ENCODE data around the gene FAM171A1.

The FAM171A1 gene

DNA sequence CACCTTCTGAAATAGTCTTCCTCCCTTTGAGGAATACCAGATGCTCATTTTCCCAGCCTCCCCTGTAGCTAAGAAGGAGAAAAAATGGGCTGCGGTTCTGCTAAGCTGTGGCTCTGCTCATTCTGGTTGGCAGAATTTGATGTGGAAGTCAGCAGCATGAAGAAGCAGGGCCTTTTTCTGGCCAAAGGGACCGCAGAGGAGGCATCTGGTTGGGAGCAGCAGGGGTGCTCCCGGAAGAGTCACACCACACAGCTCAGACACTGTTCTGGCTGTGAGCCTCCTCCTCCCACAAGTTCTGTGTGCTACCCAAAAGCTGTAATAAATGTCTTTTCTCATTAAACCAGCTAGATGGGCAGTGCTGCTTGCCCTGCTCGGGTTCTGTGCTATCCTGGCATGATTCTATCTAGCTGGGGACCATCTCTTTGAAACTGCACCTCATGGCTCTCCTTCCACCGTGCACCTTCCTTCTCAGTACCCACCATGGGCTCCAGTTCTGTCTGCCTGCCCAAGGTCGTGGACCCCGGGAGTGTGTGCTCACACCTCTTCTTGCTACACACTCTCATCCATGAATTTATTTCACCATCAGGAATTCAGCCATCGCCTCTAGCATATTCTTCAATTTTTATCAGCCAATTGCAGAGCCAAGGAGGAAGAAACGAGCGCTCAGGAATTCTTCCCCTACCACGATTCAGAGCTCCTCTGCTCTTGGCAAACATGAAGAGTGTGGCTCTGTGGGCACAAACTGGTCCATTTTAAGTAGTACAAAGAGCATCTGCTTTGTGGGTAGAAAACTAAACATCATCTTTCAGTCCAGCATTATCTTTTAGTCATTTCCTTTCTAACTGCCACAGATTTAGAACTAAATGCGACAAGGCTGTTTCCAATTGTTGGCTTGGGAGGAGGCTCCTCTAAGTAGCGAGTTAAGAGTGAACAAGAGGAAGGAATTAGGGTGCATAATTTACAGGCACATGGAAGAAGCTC, 76.9 kb downstream of the FAM171A1 start:
- no peak overlapping the region for H3K4me3 ChIP-seq (replicated peaks; ENCODE audit: low read depth, low read length)
- TF ChIP-seq, protein P1, sequence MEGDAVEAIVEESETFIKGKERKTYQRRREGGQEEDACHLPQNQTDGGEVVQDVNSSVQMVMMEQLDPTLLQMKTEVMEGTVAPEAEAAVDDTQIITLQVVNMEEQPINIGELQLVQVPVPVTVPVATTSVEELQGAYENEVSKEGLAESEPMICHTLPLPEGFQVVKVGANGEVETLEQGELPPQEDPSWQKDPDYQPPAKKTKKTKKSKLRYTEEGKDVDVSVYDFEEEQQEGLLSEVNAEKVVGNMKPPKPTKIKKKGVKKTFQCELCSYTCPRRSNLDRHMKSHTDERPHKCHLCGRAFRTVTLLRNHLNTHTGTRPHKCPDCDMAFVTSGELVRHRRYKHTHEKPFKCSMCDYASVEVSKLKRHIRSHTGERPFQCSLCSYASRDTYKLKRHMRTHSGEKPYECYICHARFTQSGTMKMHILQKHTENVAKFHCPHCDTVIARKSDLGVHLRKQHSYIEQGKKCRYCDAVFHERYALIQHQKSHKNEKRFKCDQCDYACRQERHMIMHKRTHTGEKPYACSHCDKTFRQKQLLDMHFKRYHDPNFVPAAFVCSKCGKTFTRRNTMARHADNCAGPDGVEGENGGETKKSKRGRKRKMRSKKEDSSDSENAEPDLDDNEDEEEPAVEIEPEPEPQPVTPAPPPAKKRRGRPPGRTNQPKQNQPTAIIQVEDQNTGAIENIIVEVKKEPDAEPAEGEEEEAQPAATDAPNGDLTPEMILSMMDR (IDR thresholded peaks at IDR 0.05; ENCODE audit: low read depth, low read length, missing control alignments) = no peak
- no peak for DNase-seq (ENCODE audit: extremely low read depth, low read depth)

DNA sequence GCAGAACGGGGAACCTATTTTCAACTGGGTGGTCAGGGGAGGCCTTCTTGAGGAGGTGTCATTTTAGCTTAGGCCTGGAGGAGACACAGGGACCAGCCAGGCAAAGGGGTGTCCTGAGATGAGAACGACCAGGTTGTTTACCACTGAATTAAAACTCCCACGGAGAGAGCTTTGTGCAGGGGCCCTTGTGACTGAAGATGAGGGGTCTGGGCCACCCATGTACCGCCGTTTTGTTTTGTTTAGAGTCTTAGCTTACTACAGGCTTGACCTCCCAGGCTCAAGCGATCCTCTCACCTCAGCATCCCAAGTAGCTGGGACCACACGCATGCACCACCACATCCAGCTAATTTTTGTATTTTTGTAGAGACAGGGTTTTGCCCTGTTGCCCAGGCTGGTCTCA, 80.4 kb downstream of the FAM171A1 start:
- DNase-seq (ENCODE audit: extremely low read depth, low read depth) = no peak
- H3K4me3 ChIP-seq (replicated peaks; ENCODE audit: low read depth, low read length) = no peak overlapping the region
- TF ChIP-seq, protein P1 (IDR thresholded peaks at IDR 0.05; ENCODE audit: low read depth, low read length, missing control alignments) = no peak

DNA sequence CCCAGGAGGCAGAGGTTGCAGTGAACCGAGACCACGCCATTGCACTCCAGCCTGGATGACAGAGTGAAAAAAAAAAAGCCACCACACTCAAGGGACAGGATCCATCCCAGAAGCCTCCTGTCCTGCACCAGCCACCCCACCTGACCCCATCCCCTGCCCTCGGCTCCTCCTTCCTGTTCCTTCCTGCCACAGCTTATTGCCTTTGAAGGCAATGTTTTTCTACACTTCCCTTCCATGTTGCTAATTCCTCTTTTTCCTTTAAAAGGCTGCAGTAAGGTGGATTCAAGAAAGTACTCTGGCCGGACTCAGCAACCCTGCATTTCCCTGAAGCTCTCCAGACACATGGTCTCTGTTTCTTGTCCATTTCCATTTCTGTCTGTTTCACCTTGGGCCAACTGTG, 80.9 kb downstream of the FAM171A1 start:
- H3K4me3 ChIP-seq (replicated peaks; ENCODE audit: low read depth, low read length) = no peak overlapping the region

DNA sequence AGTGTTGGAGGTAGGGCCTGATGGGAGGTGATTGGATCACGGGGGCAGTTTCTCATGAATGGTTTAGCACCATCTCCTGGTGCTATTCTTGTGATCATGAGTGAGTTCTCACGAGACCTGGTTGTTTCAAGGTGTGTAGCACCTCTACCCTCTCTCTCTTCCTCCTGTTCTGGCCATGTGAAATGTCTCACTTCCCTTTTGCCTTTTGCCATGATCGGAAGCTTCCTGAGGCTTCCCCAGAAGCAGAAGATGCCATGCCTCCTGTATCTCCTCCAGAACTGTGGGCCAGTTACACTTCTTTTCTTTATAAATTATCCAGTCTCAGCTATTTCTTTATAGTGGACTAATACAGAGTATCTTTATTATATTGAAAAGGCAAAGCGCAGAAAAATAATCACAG, 90.1 kb downstream of the FAM171A1 start:
- TF ChIP-seq, protein P1 (IDR thresholded peaks at IDR 0.05; ENCODE audit: low read depth, low read length, missing control alignments) = no peak
- H3K4me3 ChIP-seq (replicated peaks; ENCODE audit: low read depth, low read length) = no peak overlapping the region
- no peak for DNase-seq (ENCODE audit: extremely low read depth, low read depth)

More for the DNA sequence above, 80.9 kb downstream of the FAM171A1 start:
- no peak for DNase-seq (ENCODE audit: extremely low read depth, low read depth)
- TF ChIP-seq, protein P1 (IDR thresholded peaks at IDR 0.05; ENCODE audit: low read depth, low read length, missing control alignments) = no peak

DNA sequence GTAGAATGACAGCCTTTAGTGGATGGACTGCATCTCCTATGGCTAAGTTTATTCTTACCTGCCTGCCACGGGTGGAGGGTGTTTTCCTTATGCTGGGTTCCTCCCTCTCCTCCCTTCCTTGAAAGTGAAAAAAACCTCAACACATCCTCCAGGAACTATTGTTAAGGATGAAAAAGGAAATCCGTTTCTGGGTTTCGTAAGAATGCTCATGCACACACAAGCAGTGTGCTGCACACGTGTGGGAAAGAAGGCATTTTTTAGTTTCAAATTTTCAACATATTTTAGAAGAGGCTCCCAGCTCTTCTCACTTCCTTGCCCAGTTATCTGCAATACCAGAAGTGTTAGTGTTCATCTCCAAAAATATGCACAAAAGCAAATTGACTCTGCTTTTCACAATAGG, 90.6 kb downstream of the FAM171A1 start:
- TF ChIP-seq, protein P1 (IDR thresholded peaks at IDR 0.05; ENCODE audit: low read depth, low read length, missing control alignments) = no peak
- DNase-seq (ENCODE audit: extremely low read depth, low read depth) = no peak
- no peak overlapping the region for H3K4me3 ChIP-seq (replicated peaks; ENCODE audit: low read depth, low read length)

DNA sequence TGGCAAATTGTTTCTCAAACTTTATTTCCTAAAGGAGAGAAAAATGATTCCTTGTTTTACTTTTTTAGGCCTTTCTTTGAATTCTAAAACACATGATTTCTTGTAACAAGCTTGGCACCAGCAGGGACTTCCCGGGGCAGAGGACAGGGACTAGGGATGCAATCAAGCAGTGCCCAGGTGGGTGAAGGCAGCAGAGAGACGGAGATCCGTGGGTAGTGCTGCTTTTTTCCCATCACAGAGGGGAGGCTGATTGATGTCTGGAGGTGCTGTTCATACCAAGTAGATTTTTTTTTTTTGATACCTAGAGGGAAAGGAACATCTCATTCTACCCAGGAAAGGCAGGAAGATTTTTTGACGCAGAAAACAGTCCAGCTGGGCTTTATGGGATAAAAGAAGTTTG, 91.9 kb downstream of the FAM171A1 start:
- H3K4me3 ChIP-seq (replicated peaks; ENCODE audit: low read depth, low read length) = no peak overlapping the region
- TF ChIP-seq, protein P1 (IDR thresholded peaks at IDR 0.05; ENCODE audit: low read depth, low read length, missing control alignments) = no peak
- DNase-seq (ENCODE audit: extremely low read depth, low read depth) = no peak
